Neural progenitor cell (in vitro differentiated cells): ENCODE results near the gene ADGRV1. TPM values are rescaled to one million over a fixed set of nuclear protein-coding genes. Genes with fewer than 3 reads are reported as not detected.
A peak's percentile ranks its signal among the peaks of the same experiment; 100 is the strongest.

Source experiments
- DNase-seq: peaks from one replicate; pipeline ENCODE4 v3.0.0-alpha.2; 2016; ENCODE audit warnings: low spot score
- H2AFZ ChIP-seq: fragments of 200-600 bp; sonication (generic); replicated peaks from 2 replicates; pipeline ENCODE4 v1.6.1; 2016; ENCODE audit warnings: antibody characterized with exemption
- H3F3A ChIP-seq: fragments of 200-600 bp; sonication (generic); 2 replicates; pipeline ENCODE4 v1.6.1; 2016; ENCODE audit warnings: antibody characterized with exemption, low read depth
- H3K27ac ChIP-seq: fragments of 200-600 bp; sonication (generic); 2 replicates; pipeline ENCODE4 v1.5.1; 2016; ENCODE audit warnings: mild to moderate bottlenecking
- H3K27me3 ChIP-seq: fragments of 200-600 bp; sonication (generic); 2 replicates; pipeline ENCODE4 v1.6.1; 2016; ENCODE audit warnings: mild to moderate bottlenecking, moderate library complexity
- H3K36me3 ChIP-seq: fragments of 200-600 bp; sonication (generic); 2 replicates; pipeline ENCODE4 v1.5.1; 2016
- H3K4me1 ChIP-seq: fragments of 200-600 bp; sonication (generic); 2 replicates; pipeline ENCODE4 v1.6.1; 2016; ENCODE audit warnings: mixed run types
- H3K4me2 ChIP-seq: fragments of 200-600 bp; sonication (generic); 2 replicates; pipeline ENCODE4 v1.6.1; 2016
- H3K4me3 ChIP-seq: fragments of 200-600 bp; sonication (generic); 2 replicates; pipeline ENCODE4 v1.5.1; 2016
- H3K79me2 ChIP-seq: fragments of 200-600 bp; sonication (generic); 2 replicates; pipeline ENCODE4 v1.6.1; 2016; ENCODE audit warnings: low read depth
- H3K9ac ChIP-seq: fragments of 200-600 bp; sonication (generic); 2 replicates; pipeline ENCODE4 v1.6.1; 2016
- H3K9me3 ChIP-seq: fragments of 200-600 bp; sonication (generic); 2 replicates; pipeline ENCODE4 v1.5.1; 2016; ENCODE audit warnings: low read depth
- H4K20me1 ChIP-seq: fragments of 200-600 bp; sonication (generic); 2 replicates; pipeline ENCODE4 v1.6.1; 2016; ENCODE audit warnings: low read depth
- H3K27ac Mint-ChIP-seq: 3 replicates; pipeline ENCODE4 v1.8.0; 2021; ENCODE audit warnings: mixed read lengths
- H3K27me3 Mint-ChIP-seq: 2 replicates; pipeline ENCODE4 v1.8.0; 2022; ENCODE audit warnings: low read depth, mild to moderate bottlenecking, inconsistent platforms, moderate library complexity, mixed read lengths; ENCODE audit not compliant: insufficient read depth
- H3K36me3 Mint-ChIP-seq: 3 replicates; pipeline ENCODE4 v1.8.0; 2021; ENCODE audit warnings: mixed read lengths
- H3K4me1 Mint-ChIP-seq: 3 replicates; pipeline ENCODE4 v1.8.0; 2021; ENCODE audit warnings: mixed read lengths
- H3K4me3 Mint-ChIP-seq: 3 replicates; pipeline ENCODE4 v1.8.0; 2021; ENCODE audit warnings: mild to moderate bottlenecking, moderate library complexity, mixed read lengths
- H3K9me3 Mint-ChIP-seq: 3 replicates; pipeline ENCODE4 v1.8.0; 2020; ENCODE audit warnings: mixed read lengths
- CTCF ChIP-seq: fragments of 200-600 bp; sonication (generic); IDR thresholded peaks from 2 replicates; pipeline ENCODE4 v1.5.1; 2017; ENCODE audit warnings: antibody characterized with exemption, mild to moderate bottlenecking
- EZH2 ChIP-seq: fragments of 200-600 bp; sonication (generic); IDR thresholded peaks from 2 replicates; pipeline ENCODE4 v1.6.1; 2017; ENCODE audit warnings: antibody characterized with exemption, mild to moderate bottlenecking, moderate library complexity
- EZH2phosphoT487 ChIP-seq: fragments of 200-600 bp; sonication (generic); IDR thresholded peaks from 2 replicates; pipeline ENCODE4 v1.6.1; 2017; ENCODE audit warnings: antibody characterized with exemption
- total RNA-seq: library from RNA; depleted of rRNA; stranded (reverse); fragments of >200 nt; gene quantifications from 2 replicates; pipeline ENCODE4 v1.2.3, GENCODE V29; 2015; ENCODE audit warnings: low replicate concordance

Gene ADGRV1
- total RNA-seq, 1 donor from 2014 or later = 151 TPM

- H3K79me2 ChIP-seq = peaks cover 77% of the 10 kb centered on the region
- H3K27me3 Mint-ChIP-seq = no peaks in the 10 kb centered on the region
Measured at GRCh38 chr5:90606539-90606938, 47.9 kb downstream of the ADGRV1 start.

DNA sequence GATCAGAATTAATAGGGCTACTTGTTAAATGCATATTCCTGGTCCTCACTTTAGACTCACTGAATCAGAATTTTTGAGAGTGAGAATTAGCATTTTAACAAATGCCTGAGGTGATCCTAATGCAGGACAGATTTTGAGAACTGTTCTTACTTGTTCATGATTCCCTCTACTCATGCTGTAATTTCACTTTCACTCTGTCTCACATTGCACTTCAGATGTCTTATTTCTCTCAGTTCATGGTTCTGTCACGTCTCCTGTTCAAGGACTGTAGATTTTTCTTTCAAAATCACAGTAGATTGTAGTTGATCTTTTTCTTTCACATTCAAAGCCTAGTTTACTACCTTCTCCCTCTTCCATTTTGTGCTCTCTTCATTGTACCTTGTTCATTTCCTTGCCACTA is 54.3 kb downstream of the ADGRV1 start:
- Histone ChIP-seq H3K79me2 (peaks cover 68% of the 10 kb centered on the region), H3K27ac (peak overlapping the region; percentile 16)

More at GRCh38 chr5:90606539-90606938, 47.9 kb downstream of the ADGRV1 start:
- Histone ChIP-seq H3K9ac (no peak overlapping the region), H3K27ac (no peak overlapping the region), H3K9me3 (no peaks in the 10 kb centered on the region), H3K4me3 (no peak overlapping the region), H2AFZ (no peak overlapping the region), H4K20me1 (peaks cover 6% of the 10 kb centered on the region), H3K36me3 (no peaks in the 10 kb centered on the region), H3K4me1 (no peaks in the 10 kb centered on the region), H3K27me3 (no peaks in the 10 kb centered on the region), H3K4me2 (no peak overlapping the region), H3F3A (no peaks in the 10 kb centered on the region)
- TF ChIP-seq EZH2 (no peak), CTCF (peak; percentile 53), EZH2phosphoT487 (no peak)
- H3K4me3 Mint-ChIP-seq = no peak overlapping the region
- H3K27ac Mint-ChIP-seq = no peak overlapping the region
- H3K36me3 Mint-ChIP-seq = peaks cover 38% of the 10 kb centered on the region
- peak; percentile 16 for DNase-seq
- H3K9me3 Mint-ChIP-seq = peaks cover 39% of the 10 kb centered on the region
- no peaks in the 10 kb centered on the region for H3K4me1 Mint-ChIP-seq

DNA sequence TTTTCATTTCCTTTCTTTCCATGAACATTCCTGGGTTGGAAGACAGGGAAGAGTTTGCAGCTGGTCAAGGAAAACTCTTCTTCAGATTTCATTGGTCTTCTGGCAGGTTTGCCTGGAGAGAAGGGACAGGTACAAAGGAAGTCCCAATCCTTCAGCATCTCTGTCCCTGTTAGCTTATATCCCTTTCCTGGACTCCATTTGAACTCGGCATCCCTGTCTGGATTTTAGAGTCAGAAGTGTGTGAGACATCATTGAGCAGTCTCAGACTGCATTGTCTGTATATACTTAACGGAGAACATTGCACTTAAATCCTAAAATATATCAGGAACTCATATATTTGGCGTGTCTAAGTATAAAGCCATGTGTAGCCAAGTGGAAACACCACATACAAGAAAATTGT is 54.9 kb downstream of the ADGRV1 start:
- Histone ChIP-seq H3K4me1 (peaks cover 8% of the 10 kb centered on the region), H2AFZ (no peak overlapping the region), H3K4me2 (no peak overlapping the region), H3F3A (peaks cover 14% of the 10 kb centered on the region), H4K20me1 (peaks cover 17% of the 10 kb centered on the region), H3K4me3 (no peak overlapping the region), H3K9me3 (no peaks in the 10 kb centered on the region), H3K27me3 (no peaks in the 10 kb centered on the region), H3K9ac (no peak overlapping the region), H3K79me2 (peaks cover 62% of the 10 kb centered on the region), H3K36me3 (peaks cover 4% of the 10 kb centered on the region), H3K27ac (peak overlapping the region; percentile 16)
- Mint-ChIP-seq H3K27me3 (no peaks in the 10 kb centered on the region), H3K9me3 (peaks cover 4% of the 10 kb centered on the region), H3K36me3 (peaks cover 18% of the 10 kb centered on the region), H3K27ac (peak overlapping the region; percentile 37), H3K4me3 (no peak overlapping the region), H3K4me1 (peaks cover 24% of the 10 kb centered on the region)
- no peak for DNase-seq
- TF ChIP-seq CTCF (no peak), EZH2phosphoT487 (no peak), EZH2 (no peak)

More for the DNA sequence above, 54.3 kb downstream of the ADGRV1 start:
- no peak overlapping the region for H2AFZ ChIP-seq
- H3F3A ChIP-seq = peaks cover 9% of the 10 kb centered on the region
- H3K4me1 ChIP-seq = peaks cover 3% of the 10 kb centered on the region
- no peaks in the 10 kb centered on the region for H3K27me3 Mint-ChIP-seq
- no peak overlapping the region for H3K9ac ChIP-seq
- no peak for DNase-seq
- TF ChIP-seq EZH2phosphoT487 (no peak), CTCF (no peak), EZH2 (no peak)
- peaks cover 20% of the 10 kb centered on the region for H3K4me1 Mint-ChIP-seq
- H3K9me3 Mint-ChIP-seq = peaks cover 4% of the 10 kb centered on the region
- peak overlapping the region; percentile 37 for H3K27ac Mint-ChIP-seq
- no peak overlapping the region for H3K4me3 Mint-ChIP-seq
- peaks cover 13% of the 10 kb centered on the region for H4K20me1 ChIP-seq
- H3K9me3 ChIP-seq = no peaks in the 10 kb centered on the region
- no peaks in the 10 kb centered on the region for H3K27me3 ChIP-seq
- H3K4me2 ChIP-seq = no peak overlapping the region
- no peak overlapping the region for H3K4me3 ChIP-seq
- H3K36me3 Mint-ChIP-seq = peaks cover 22% of the 10 kb centered on the region
- H3K36me3 ChIP-seq = peaks cover 4% of the 10 kb centered on the region
